Thymus (tissue), 11 donors: ENCODE data around the gene PRDM16. TPM values are rescaled to one million over a fixed set of nuclear protein-coding genes. Genes with fewer than 3 reads are reported as not detected.

Experiments used
- DNase-seq, 9 donors: peaks; one replicate each; pipeline ENCODE4 v3.0.0-alpha.2; 2013; ENCODE audit warnings: low spot score in 9 of 9, low read depth in 6 of 9, missing footprints in 1 of 9
- H3K27ac ChIP-seq, 2 donors: one replicate each; pipeline ENCODE4 v1.5.1; 2013; ENCODE audit warnings: control low read depth in 1 of 2, low read depth in 1 of 2, low read length in 1 of 2, mild to moderate bottlenecking in 1 of 2, moderate library complexity in 1 of 2
- H3K27me3 ChIP-seq, 2 donors: one replicate each; pipeline ENCODE4 v1.5.1; 2013; ENCODE audit warnings: low read length in 1 of 2; ENCODE audit not compliant: control insufficient read depth in 2 of 2, insufficient read depth in 1 of 2
- H3K36me3 ChIP-seq, 2 donors: one replicate each; pipeline ENCODE4 v1.5.1; 2013; ENCODE audit warnings: low read length in 1 of 2, mild to moderate bottlenecking in 1 of 2, moderate library complexity in 1 of 2; ENCODE audit not compliant: control insufficient read depth in 2 of 2, insufficient read depth in 2 of 2
- H3K4me1 ChIP-seq, 2 donors: one replicate each; pipeline ENCODE4 v1.5.1; 2013; ENCODE audit warnings: low read length in 2 of 2; ENCODE audit not compliant: control insufficient read depth in 2 of 2, insufficient read depth in 2 of 2
- H3K4me3 ChIP-seq, 2 donors: one replicate each; pipeline ENCODE4 v1.5.1; 2013; ENCODE audit warnings: low read length in 2 of 2, control low read depth in 1 of 2, mild to moderate bottlenecking in 1 of 2
- H3K9me3 ChIP-seq, 2 donors: one replicate each; pipeline ENCODE4 v1.5.1; 2013; ENCODE audit warnings: low read length in 1 of 2, mild to moderate bottlenecking in 1 of 2; ENCODE audit not compliant: control insufficient read depth in 2 of 2, insufficient read depth in 1 of 2
- WGBS: extraction: QIAGEN DNeasy Blood & Tissue Kit; methylation state at CpG from one replicate; pipeline ENCODE4 v1.1.7; 2013; 5-methylcytosine and 5-hydroxymethylcytosine counted together
- polyA plus RNA-seq: library from polyadenylated mRNA; stranded (reverse); fragments of 200-250 nt; gene quantifications from one replicate; pipeline ENCODE4 v1.2.3, GENCODE V29; 2013
- total RNA-seq: library from RNA; stranded (reverse); fragments of 120-200 nt; gene quantifications from one replicate; pipeline ENCODE4 v1.2.4, GENCODE V29; 2013
- donor health status: healthy.

The PRDM16 gene
- total and polyA plus RNA-seq, 2 donors, result 0.09 to 0.55 TPM

DNA sequence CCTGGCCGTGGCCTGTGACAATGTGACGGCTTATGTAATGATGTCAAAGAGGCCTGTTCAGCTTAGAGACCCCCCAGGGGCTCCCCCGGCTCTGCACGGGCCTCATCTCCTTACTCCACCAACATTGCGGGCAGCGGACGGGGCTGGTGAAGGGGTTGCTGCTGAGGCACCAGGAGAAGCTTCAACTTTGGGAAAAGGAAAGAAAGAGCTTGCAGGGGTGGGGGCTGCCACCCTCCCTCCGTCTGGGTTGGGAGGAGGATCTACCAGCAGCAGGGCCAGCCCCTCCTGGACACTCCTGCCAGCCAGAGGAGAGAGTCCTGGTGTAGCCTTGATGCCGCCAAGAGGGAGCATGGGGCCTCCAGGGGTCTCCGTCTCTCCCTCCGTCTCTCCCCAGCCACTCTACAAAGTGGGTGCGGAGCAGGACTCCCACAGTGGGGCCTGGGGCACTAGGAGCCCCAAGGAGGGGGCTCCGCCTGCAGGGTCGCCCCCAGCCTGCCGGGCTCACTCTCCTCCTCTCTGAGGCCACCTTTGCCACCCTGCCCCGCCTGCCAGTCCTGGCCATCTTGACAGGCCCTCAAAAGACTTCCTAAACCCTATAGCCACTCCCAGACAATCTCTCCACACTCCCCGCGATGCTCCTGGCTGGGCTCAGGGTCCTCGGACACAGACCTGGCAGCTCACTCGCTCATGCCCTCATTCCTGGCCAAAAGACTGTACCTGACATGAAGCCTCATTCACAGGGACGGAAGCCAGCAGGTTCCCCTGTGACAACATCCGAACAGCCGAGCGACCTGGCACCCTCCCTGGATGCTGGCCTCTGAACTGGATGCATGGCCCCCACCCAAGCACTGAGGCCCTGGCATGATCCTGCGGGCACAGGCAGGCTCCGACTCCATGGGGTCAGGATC lies 255.0 kb downstream of the PRDM16 start:
- Histone ChIP-seq H3K27ac (no peak overlapping the region), H3K27me3 (no peaks in the 10 kb centered on the region), H3K4me3 (no peak overlapping the region), H3K36me3 (no peaks in the 10 kb centered on the region), H3K9me3 (peaks cover 0 to 1% of the 10 kb centered on the region in 2 donors), H3K4me1 (no peaks in the 10 kb centered on the region)
- WGBS, result 90% methylated on average over 26 of the region's 26 CpGs
- no peak for DNase-seq

DNA sequence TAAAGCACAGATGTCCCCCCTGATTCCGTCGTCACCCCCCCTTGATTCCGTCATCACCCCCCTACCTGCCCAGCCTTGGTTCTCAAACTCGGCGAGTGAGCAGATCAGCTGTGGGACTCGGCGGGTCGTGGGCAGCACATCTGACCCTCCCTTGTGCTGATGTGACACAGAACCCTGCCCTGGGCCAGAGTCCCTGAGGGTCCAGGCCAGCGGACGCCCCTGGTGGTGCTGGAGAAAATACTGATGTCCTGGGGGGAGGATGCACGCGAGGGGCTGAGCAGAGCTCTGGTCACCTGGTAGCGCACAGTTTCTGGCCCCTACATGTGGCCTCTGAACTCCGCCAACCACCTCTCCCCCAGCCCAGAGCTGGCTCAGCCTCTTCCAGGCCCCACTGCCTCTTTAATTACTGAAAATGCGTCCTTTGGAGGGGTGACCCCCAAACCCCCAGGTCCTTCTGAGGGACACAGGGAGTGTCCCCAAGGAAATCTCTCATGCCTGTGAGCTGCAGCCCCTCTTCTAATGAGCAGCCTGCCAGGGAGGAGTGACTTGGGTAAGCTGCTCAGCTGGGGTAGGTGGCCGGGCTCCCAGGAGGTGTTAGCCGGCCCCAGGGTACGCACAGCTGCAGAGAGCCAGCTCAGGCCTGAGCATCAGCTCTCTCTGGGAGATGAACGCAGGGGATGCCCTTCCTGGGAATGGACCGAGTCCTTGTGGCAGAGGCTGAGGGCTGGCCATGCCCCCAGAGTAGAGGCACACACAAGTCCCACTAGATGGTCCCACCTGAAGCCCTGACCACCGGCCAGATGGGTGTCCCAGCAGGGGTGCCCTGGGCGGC lies 255.9 kb downstream of the PRDM16 start:
- H3K4me1 ChIP-seq, result no peaks in the 10 kb centered on the region
- no peak for DNase-seq
- no peaks in the 10 kb centered on the region for H3K36me3 ChIP-seq
- H3K27me3 ChIP-seq, result no peaks in the 10 kb centered on the region
- H3K27ac ChIP-seq, result no peak overlapping the region
- no peak overlapping the region for H3K4me3 ChIP-seq
- peaks cover 0 to 1% of the 10 kb centered on the region in 2 donors for H3K9me3 ChIP-seq
- WGBS, result 95% methylated on average over 22 of the region's 22 CpGs

DNA sequence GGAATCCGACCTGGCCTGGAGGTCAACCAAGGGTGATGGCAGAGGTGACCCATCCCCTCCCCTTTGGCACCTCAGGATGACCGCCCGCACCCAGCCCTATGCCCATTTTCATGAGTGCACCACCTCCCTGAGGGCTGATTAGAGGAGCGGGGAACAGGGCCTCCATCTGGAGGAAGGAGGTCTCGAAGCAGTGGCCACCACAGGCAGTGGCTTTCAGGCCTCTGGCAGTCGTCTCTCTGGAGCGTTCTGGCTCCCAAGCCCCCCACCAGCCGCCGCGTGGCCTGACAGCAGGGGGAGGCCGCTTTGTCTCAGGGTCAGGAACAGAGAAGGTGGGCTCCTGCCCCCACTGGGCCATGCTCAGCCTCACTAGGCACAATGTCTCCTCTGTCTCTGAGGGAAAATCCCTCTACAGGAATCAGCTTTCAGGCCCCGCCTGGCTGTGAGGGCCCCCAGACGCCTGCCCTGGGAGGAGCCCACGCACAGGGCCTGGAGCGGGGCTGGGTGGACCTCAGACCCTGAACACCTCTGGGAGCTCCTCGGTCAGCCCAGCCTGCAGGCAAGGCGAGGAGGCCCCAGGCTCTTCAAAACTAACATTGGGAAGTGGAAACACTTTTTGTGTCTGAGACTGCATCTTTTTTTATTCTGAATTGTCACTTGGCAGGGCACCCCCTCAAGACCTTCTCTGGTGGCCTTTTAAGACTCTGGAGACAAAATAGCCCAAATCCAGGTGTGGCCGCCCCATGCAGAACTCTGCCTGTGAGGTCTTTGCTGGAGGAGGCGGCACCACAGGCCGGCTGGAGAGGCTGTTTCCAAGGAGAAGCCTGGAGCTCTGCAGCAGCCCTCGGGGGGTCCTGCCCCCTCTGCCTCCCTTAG lies 257.7 kb downstream of the PRDM16 start:
- Histone ChIP-seq H3K4me1 (no peaks in the 10 kb centered on the region), H3K9me3 (peaks cover 0 to 1% of the 10 kb centered on the region in 2 donors), H3K4me3 (no peak overlapping the region), H3K36me3 (no peaks in the 10 kb centered on the region), H3K27me3 (no peaks in the 10 kb centered on the region), H3K27ac (no peak overlapping the region)
- no peak for DNase-seq
- 90% methylated on average over 21 of the region's 21 CpGs for WGBS

DNA sequence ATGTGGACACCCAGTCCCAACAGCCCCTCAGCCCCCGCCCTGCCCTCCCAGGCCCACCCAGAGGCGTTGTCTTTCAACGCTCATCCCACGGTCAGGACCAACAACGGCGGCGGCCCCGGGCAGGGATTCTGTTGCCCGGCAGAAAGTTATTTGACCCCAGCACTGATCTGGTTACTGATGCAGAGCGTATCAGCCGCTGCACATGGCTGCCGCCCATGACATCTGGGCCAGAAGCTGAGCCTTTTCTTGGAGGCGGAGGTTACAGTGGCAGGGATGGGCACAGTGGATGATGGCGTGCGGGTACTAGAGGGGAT lies 258.3 kb downstream of the PRDM16 start:
- peaks cover 0 to 1% of the 10 kb centered on the region in 2 donors for H3K9me3 ChIP-seq
- no peak overlapping the region for H3K27ac ChIP-seq
- WGBS, result 96% methylated on average over 15 of the region's 15 CpGs
- H3K4me3 ChIP-seq, result no peak overlapping the region
- no peaks in the 10 kb centered on the region for H3K4me1 ChIP-seq
- DNase-seq, result no peak
- H3K36me3 ChIP-seq, result no peaks in the 10 kb centered on the region
- no peaks in the 10 kb centered on the region for H3K27me3 ChIP-seq

DNA sequence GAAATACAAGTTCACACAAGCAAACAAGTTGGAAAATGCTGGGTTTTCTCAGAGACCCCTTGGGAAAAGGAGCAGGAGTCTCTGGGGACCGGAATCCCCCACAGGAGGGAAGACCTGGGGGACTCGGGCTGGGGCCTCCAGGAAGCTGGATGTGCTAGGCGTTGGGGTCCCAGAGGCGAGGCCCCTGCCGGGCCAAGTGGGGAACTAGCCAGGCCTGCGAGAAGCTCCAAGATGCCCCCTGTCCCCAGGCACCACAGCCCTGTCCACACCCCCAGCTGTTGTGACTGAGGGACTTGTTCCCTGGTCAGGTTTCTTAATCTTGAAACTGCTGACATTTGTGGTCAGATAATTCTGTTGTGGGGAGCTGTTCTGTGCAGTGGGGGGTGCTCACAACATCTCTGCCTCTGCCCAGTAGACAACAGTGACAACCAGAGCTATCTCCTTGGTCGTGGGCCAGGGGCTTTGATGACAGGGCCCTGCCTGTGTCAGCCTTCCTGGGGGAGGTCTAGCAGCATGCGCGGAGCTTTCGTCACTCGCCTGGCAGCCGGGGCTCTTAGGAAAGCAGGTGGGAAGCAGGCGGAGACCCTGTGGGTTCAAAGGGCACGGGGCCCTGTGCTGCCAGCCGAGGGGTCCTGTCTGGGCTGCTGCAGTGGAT lies 259.1 kb downstream of the PRDM16 start:
- H3K9me3 ChIP-seq, result peaks cover 0 to 1% of the 10 kb centered on the region in 2 donors
- WGBS, result 93% methylated on average over 15 of the region's 15 CpGs
- H3K4me1 ChIP-seq, result no peaks in the 10 kb centered on the region
- DNase-seq, result no peak
- no peaks in the 10 kb centered on the region for H3K36me3 ChIP-seq
- H3K4me3 ChIP-seq, result no peak overlapping the region
- no peak overlapping the region for H3K27ac ChIP-seq
- no peaks in the 10 kb centered on the region for H3K27me3 ChIP-seq

DNA sequence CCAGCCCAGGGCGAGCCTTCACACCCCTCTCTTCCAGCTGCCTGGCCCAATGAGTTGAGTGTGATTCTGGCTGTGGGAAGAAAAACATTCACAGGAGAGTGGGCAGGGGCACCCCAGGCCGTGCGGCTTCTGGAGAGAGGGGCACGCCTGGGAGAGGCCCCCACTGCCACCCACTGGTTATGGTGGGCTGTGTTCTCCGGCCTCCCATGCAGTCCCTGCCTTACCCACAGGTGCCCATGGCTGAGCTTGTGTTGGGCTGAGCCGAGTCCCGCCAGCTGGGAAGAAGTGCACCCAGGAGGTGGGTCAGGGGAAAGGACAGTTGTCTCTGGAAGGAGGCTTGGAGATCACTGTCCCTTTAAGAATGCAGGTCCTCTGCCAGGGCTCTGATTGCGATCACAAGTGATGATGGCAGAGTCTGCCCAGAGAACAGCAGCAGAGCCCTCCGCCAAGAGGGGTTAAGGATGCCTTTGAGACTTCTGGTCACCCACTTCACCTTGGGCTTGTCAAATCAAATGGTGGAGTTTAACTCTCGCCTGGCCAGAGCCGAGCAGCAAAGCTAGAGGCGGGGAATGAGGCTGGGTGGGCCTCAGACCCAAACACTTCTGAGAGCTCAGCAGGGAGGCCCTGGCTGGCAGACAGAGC lies 260.8 kb downstream of the PRDM16 start:
- H3K4me1 ChIP-seq, result no peaks in the 10 kb centered on the region
- no peaks in the 10 kb centered on the region for H3K27me3 ChIP-seq
- no peaks in the 10 kb centered on the region for H3K36me3 ChIP-seq
- peaks cover 0 to 1% of the 10 kb centered on the region in 2 donors for H3K9me3 ChIP-seq
- no peak overlapping the region for H3K27ac ChIP-seq
- no peak for DNase-seq
- H3K4me3 ChIP-seq, result no peak overlapping the region
- WGBS, result 90% methylated on average over 12 of the region's 12 CpGs

DNA sequence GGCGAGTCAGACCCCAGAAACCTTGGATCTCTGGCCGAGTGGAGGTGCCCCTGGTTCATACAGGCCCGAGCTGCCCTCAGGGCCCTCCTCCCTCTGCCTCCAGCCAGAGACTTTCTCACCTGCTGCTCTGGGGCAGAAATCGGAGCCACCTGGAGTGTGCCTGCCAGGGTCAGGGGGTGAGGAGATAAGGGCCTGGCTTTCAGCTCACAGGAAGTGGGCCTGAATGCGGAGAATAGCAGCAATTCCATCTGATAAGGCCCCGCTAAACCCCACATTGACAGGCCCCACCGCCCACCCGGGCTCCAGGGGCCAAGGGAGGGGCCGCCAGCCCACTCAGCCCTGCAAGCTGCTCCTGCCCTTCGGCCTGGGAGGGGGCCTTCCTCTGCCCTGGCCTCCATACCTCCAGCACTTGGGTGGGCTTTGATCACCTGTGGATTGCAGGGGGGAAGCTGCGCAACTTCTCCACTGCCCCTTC lies 261.8 kb downstream of the PRDM16 start:
- 73% methylated on average over 11 of the region's 11 CpGs for WGBS
- H3K4me3 ChIP-seq, result no peak overlapping the region
- H3K27me3 ChIP-seq, result no peaks in the 10 kb centered on the region
- peaks cover 0 to 1% of the 10 kb centered on the region in 2 donors for H3K9me3 ChIP-seq
- no peak for DNase-seq
- H3K4me1 ChIP-seq, result no peaks in the 10 kb centered on the region
- no peak overlapping the region for H3K27ac ChIP-seq
- H3K36me3 ChIP-seq, result no peaks in the 10 kb centered on the region

DNA sequence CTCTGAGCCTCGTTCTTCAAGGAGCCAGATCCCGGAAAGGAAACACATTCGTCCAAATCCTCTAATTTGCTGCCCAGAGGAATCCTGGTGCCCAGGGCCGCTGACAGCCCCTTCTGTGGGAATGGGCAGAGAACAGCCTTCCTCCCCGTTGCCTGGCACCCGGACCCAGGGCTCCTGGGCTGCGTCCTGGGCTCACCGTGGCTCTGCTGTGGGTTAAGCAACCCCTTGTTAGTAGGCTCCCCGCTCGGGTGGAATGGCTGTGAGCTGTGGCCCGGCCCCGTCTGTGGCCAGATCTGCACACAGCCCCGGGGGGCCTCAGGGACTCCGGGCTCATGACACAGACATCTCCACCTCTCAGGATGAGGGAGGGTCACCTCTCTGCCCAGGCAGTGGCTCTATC lies 262.6 kb downstream of the PRDM16 start:
- Histone ChIP-seq H3K4me1 (no peaks in the 10 kb centered on the region), H3K4me3 (no peak overlapping the region), H3K36me3 (no peaks in the 10 kb centered on the region), H3K9me3 (peaks cover 0 to 1% of the 10 kb centered on the region in 2 donors), H3K27ac (no peak overlapping the region), H3K27me3 (no peaks in the 10 kb centered on the region)
- 93% methylated on average over 14 of the region's 14 CpGs for WGBS
- DNase-seq, result no peak
